B cell (primary cell): ENCODE data around the gene TMBIM6. TPM values are rescaled to one million over a fixed set of nuclear protein-coding genes. Genes with fewer than 3 reads are reported as not detected.

ENCODE experiments used
- ATAC-seq: fragments of 200-7000 bp; cut with Tn5 transposase; one replicate; pipeline ENCODE4 v1.10.0; 2021; ENCODE audit warnings: low read depth, mild to moderate bottlenecking, moderate number of reproducible peaks, moderate library complexity
- CTCF ChIA-PET: fragments of 350-600 bp; sonication (Branson Sonifier 250); formaldehyde crosslinking; loops from one replicate; lab custom pipeline; 2021; ENCODE audit warnings: antibody characterized with exemption, inconsistent platforms; lab: Charles Lee
- POLR2A ChIA-PET: fragments of 350-600 bp; sonication (Branson Sonifier 250); formaldehyde crosslinking; loops from one replicate; lab custom pipeline; 2021; ENCODE audit warnings: antibody characterized with exemption; lab: Charles Lee
- DNase-seq: peaks from one replicate; pipeline ENCODE4 v3.0.0; 2013
- H2AFZ ChIP-seq: 2 replicates; pipeline ENCODE4 v1.6.1; 2012; ENCODE audit warnings: mild to moderate bottlenecking, low read depth, low read length; ENCODE audit not compliant: insufficient read depth, poor library complexity, severe bottlenecking
- H3K27ac ChIP-seq, 2 donors: 1 replicate in 1 of 2; 2 replicates in 1 of 2; pipeline ENCODE4 v1.5.1; 2012 to 2013; ENCODE audit warnings: low read length in 2 of 2, mild to moderate bottlenecking in 2 of 2, moderate library complexity in 1 of 2
- H3K27me3 ChIP-seq, 4 experiments: fragments of 200-600 bp in 1 of 4; sonication (generic) in 1 of 4; replicated peaks in 1 of 4; 1 replicate in 2 of 4; 2 replicates in 2 of 4; pipeline versions ENCODE4 v1.6.1 to v1.7.0; 2013 to 2016; ENCODE audit warnings: low read length in 3 of 4, mild to moderate bottlenecking in 2 of 4, mixed read lengths in 1 of 4, moderate library complexity in 1 of 4; ENCODE audit not compliant: insufficient read depth in 4 of 4, control insufficient read depth in 3 of 4; ENCODE audit errors: control extremely low read depth in 1 of 4
- H3K36me3 ChIP-seq, 2 experiments: replicated peaks in 1 of 2; 1 replicate in 1 of 2; 2 replicates in 1 of 2; pipeline versions ENCODE4 v1.6.1 to v1.7.1; 2013; ENCODE audit warnings: low read length in 1 of 2; ENCODE audit not compliant: insufficient read depth in 2 of 2, control insufficient read depth in 1 of 2; ENCODE audit errors: control extremely low read depth in 1 of 2, extremely low read depth in 1 of 2
- H3K4me1 ChIP-seq, 2 donors: fragments of 200-600 bp in 1 of 2; sonication (generic) in 1 of 2; 1 replicate in 1 of 2; 2 replicates in 1 of 2; pipeline versions ENCODE4 v1.5.1 to v1.6.1; 2013 to 2017; ENCODE audit warnings: low read length in 2 of 2; ENCODE audit not compliant: control insufficient read depth in 2 of 2, insufficient read depth in 2 of 2
- H3K4me2 ChIP-seq: replicated peaks from 2 replicates; pipeline ENCODE3; 2012; ENCODE audit warnings: mild to moderate bottlenecking, low read depth, low read length; ENCODE audit not compliant: poor library complexity, severe bottlenecking
- H3K4me3 ChIP-seq, 5 experiments: fragments of 200-600 bp in 1 of 5; sonication (generic) in 1 of 5; 1 replicate in 3 of 5; 2 replicates in 2 of 5; pipeline versions ENCODE4 v1.5.1 to v1.7.0; 2011 to 2016; ENCODE audit warnings: low read length in 4 of 5, mild to moderate bottlenecking in 4 of 5, low read depth in 2 of 5, control low read depth in 1 of 5, moderate library complexity in 1 of 5; ENCODE audit not compliant: insufficient read depth in 1 of 5; ENCODE audit errors: control extremely low read depth in 1 of 5, extremely low read depth in 1 of 5
- H3K79me2 ChIP-seq: fragments of 200-600 bp; sonication (generic); one replicate; pipeline ENCODE4 v1.6.0; 2016; ENCODE audit warnings: low read length; ENCODE audit not compliant: control insufficient read depth, insufficient read depth
- H3K9ac ChIP-seq: fragments of 200-600 bp; sonication (generic); 2 replicates; pipeline ENCODE4 v1.6.1; 2017; ENCODE audit warnings: mild to moderate bottlenecking, low read length, moderate library complexity
- H3K9me3 ChIP-seq, 3 donors: one replicate each; pipeline versions ENCODE4 v1.6.1 to v1.7.1; 2013; ENCODE audit warnings: low read length in 2 of 3; ENCODE audit not compliant: control insufficient read depth in 2 of 3, insufficient read depth in 1 of 3; ENCODE audit errors: control extremely low read depth in 1 of 3
- H4K20me1 ChIP-seq: 2 replicates; pipeline ENCODE4 v1.6.0; 2012; ENCODE audit warnings: mild to moderate bottlenecking, low read length; ENCODE audit not compliant: insufficient read depth, control insufficient read depth, poor library complexity, severe bottlenecking
- H3K27ac Mint-ChIP-seq: one replicate; pipeline ENCODE4 v1.8.0; 2021; ENCODE audit warnings: mixed read lengths
- H3K27me3 Mint-ChIP-seq: one replicate; pipeline ENCODE4 v1.8.0; 2021; ENCODE audit warnings: mixed read lengths
- H3K4me1 Mint-ChIP-seq: one replicate; pipeline ENCODE4 v1.8.0; 2021; ENCODE audit warnings: mixed read lengths
- H3K4me3 Mint-ChIP-seq: one replicate; pipeline ENCODE4 v1.8.0; 2021; ENCODE audit warnings: mixed read lengths
- H3K9me3 Mint-ChIP-seq: one replicate; pipeline ENCODE4 v1.8.0; 2022; ENCODE audit warnings: mixed read lengths; ENCODE audit not compliant: insufficient read depth
- CTCF ChIP-seq: fragments of 200-600 bp; IDR thresholded peaks from one replicate; pipeline ENCODE4 v1.8.0; 2022; ENCODE audit warnings: antibody characterized with exemption, mild to moderate bottlenecking
- EZH2 ChIP-seq: IDR thresholded peaks from 2 replicates; pipeline ENCODE4 v1.6.1; 2012; ENCODE audit warnings: borderline replicate concordance, low read depth, mild to moderate bottlenecking, moderate library complexity, low read length; ENCODE audit not compliant: insufficient read depth, poor library complexity, severe bottlenecking
- WGBS: methylation state at CpG from one replicate; pipeline ENCODE4 v1.1.5; 2013; ENCODE audit warnings: missing lambda C conversion rate; ENCODE audit not compliant: insufficient coverage; 5-methylcytosine and 5-hydroxymethylcytosine counted together
- intact Hi-C: fragments of 100-400 bp; cut with micrococcal nuclease; formaldehyde crosslinking; loops from one replicate; pipeline ENCODE4 v1.10.0; 2022
- polyA plus RNA-seq: library from polyadenylated mRNA; depleted of rRNA; stranded (reverse); fragments of >200 nt; gene quantifications from 2 replicates; pipeline ENCODE4 v1.2.3, GENCODE V29; 2012
- total RNA-seq, 2 donors: library from RNA; stranded (reverse); fragments of 120-200 nt in 1 of 2; gene quantifications; 1 replicate in 1 of 2; 2 replicates in 1 of 2; pipeline versions ENCODE4 v1.2.3 to v1.2.4, GENCODE V29; 2013 to 2022

Gene TMBIM6
- total and polyA plus RNA-seq, 2 donors (not counting 1 experiment from before 2014, with no cell fraction given): 178 to 336 TPM

- H3K9me3 Mint-ChIP-seq: no peaks in the 10 kb centered on the region
- H3K36me3 ChIP-seq: peaks cover 0 to 17% of the 10 kb centered on the region in 2 experiments
- H3K9ac ChIP-seq: no peak overlapping the region
- H3K27me3 Mint-ChIP-seq: no peaks in the 10 kb centered on the region
- no peak for ATAC-seq
- ChIA-PET CTCF (interaction anchor here (0.6 to 2.2 kb wide), 6 partner anchors 18 to 263 kb away, joined by 3 to 15 read pairs (median 3); no protein-coding TSS in a partner anchor), POLR2A (no interaction called here)
- peaks cover 39 to 41% of the 10 kb centered on the region in 2 donors for H3K4me1 ChIP-seq
- no peaks in the 10 kb centered on the region for H3K9me3 ChIP-seq
- no peaks in the 10 kb centered on the region for H3K27me3 ChIP-seq
- H2AFZ ChIP-seq: no peak overlapping the region
- H3K4me3 Mint-ChIP-seq: peak overlapping the region; percentile 30
- no peak for DNase-seq
- no peak overlapping the region for H3K27ac Mint-ChIP-seq
- no peak overlapping the region for H3K4me3 ChIP-seq
- peaks cover 65% of the 10 kb centered on the region for H3K4me1 Mint-ChIP-seq
- no peak overlapping the region for H3K4me2 ChIP-seq
- peaks cover 81% of the 10 kb centered on the region for H4K20me1 ChIP-seq
- peaks cover 81% of the 10 kb centered on the region for H3K79me2 ChIP-seq
- WGBS: 88% methylated on average over 1 of the region's 3 CpGs
- intact Hi-C loops: loop anchor here (5.0 to 10.0 kb wide), 2 partner anchors 747 to 1640 kb away; partner anchors contain the start of genes DDN and SENP1
- TF ChIP-seq EZH2 (no peak), CTCF (no peak)
- peak overlapping the region in 1 of 2 donors; percentile 37 for H3K27ac ChIP-seq
Measured at GRCh38 chr12:49744363-49744885, 3.1 kb downstream of the TMBIM6 start.

- Histone ChIP-seq H3K36me3 (peaks cover 0 to 27% of the 10 kb centered on the region in 2 experiments), H3K27ac (peak overlapping the region in 1 of 2 donors; percentile 7), H3K9me3 (no peaks in the 10 kb centered on the region), H3K4me2 (peak overlapping the region; percentile 12), H3K79me2 (peaks cover 100% of the 10 kb centered on the region), H3K4me3 (no peak overlapping the region), H3K4me1 (peaks cover 36 to 55% of the 10 kb centered on the region in 2 donors), H3K9ac (no peak overlapping the region), H2AFZ (no peak overlapping the region), H4K20me1 (peaks cover 100% of the 10 kb centered on the region), H3K27me3 (no peaks in the 10 kb centered on the region)
- WGBS: no CpG with 5 or more reads among the region's 1 CpG
- intact Hi-C loops: loop anchor here (10.0 kb wide), 1 partner anchor 1644 kb away; the partner anchor contains the start of gene SENP1
- Mint-ChIP-seq H3K27ac (no peak overlapping the region), H3K4me3 (no peak overlapping the region), H3K9me3 (no peaks in the 10 kb centered on the region), H3K4me1 (peaks cover 82% of the 10 kb centered on the region), H3K27me3 (no peaks in the 10 kb centered on the region)
- TF ChIP-seq CTCF (no peak), EZH2 (no peak)
- no peak for DNase-seq
- POLR2A ChIA-PET: no interaction called here
- ATAC-seq: no peak
- CTCF ChIA-PET: interaction anchor here (1.0 to 5.1 kb wide), 3 partner anchors 14 to 125 kb away, joined by 3 to 25 read pairs (median 3); partner anchors contain the start of gene PRPF40B
Measured at GRCh38 chr12:49748306-49748705, 6.9 kb downstream of the TMBIM6 start.
